Loucy (cell line): ENCODE results near the gene PDZD7.

Experiments
- EZH2phosphoT487 ChIP-seq: fragments of 200-600 bp; IDR thresholded peaks from 2 replicates; pipeline ENCODE4 v1.6.1; 2018; ENCODE audit warnings: antibody characterized with exemption, mild to moderate bottlenecking, moderate library complexity, borderline replicate concordance
- TF ChIP-seq, protein P1 (sequence below): fragments of 200-600 bp; sonication (generic); conservative IDR thresholded peaks from 2 replicates; pipeline ENCODE4 v1.5.1; 2014; ENCODE audit warnings: mild to moderate bottlenecking, antibody characterized with exemption, low read length

DNA sequence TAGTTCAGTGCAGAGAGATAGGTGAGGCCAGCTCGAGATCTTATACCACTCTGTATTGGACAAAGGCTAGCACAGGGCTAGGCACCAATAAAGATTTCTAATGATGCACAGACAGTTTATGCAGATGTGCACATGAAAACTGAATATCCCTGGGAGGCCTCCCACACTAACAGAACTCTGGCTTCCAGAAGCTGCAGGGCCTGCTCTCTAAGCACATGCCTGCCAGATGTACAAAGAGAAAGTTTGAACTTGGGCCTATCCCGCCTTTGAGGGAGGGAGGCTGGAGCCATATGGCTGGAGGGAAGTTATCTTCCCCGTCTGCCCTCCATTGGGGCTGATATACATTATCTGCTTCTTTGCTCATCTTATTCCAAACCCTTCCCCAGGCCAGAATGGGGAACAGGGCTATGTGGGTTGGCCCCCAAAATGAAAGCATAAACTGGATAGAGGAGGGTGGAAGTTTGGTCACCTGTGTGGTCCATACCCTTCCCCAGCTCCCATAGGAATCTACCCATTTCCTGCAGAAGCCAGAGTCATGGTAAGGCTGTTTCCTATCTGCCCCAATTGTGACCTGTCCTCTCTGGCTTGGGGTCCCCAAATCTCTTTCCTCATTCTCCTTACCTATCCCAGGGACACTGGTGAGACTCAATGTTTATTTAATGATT is 34.7 kb upstream of the PDZD7 start:
- TF ChIP-seq, protein P1, sequence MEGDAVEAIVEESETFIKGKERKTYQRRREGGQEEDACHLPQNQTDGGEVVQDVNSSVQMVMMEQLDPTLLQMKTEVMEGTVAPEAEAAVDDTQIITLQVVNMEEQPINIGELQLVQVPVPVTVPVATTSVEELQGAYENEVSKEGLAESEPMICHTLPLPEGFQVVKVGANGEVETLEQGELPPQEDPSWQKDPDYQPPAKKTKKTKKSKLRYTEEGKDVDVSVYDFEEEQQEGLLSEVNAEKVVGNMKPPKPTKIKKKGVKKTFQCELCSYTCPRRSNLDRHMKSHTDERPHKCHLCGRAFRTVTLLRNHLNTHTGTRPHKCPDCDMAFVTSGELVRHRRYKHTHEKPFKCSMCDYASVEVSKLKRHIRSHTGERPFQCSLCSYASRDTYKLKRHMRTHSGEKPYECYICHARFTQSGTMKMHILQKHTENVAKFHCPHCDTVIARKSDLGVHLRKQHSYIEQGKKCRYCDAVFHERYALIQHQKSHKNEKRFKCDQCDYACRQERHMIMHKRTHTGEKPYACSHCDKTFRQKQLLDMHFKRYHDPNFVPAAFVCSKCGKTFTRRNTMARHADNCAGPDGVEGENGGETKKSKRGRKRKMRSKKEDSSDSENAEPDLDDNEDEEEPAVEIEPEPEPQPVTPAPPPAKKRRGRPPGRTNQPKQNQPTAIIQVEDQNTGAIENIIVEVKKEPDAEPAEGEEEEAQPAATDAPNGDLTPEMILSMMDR: no peak
- no peak for TF ChIP-seq EZH2phosphoT487
